NCI-H1417 treated with DMSO at 0.1 percent for 48 hours (cell line): ENCODE results near the gene HHAT.

Source experiments
- DNase-seq: peaks from one replicate; lab custom pipeline; 2025; lab: John Stamatoyannopoulos, UW

The HHAT gene

DNA sequence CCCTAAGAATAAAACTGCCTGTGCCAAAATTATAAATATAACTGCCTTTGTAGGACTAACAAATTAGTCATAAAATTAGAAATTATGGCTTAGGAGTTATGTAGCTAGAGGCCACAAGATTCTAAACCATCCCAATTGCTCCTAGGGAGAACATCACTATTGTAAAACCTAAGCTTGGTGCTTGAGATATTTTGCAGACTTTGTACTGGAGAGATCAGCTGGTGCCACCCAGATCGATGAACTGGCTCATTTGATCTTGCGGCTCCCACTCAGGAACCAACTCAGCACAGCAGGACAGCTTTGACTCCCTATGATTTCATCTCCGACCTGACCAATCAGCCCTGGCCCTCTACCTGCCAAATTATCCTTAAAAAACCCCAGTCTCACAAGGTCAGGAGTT, 30.6 kb downstream of the HHAT start:
- DNase-seq = no peak

- DNase-seq = no peak
These were observed 32.3 kb downstream of the HHAT start for GRCh38 chr1:210360852-210361477.

- no peak for DNase-seq
These were observed 33.0 kb downstream of the HHAT start for GRCh38 chr1:210361665-210362064.

- no peak for DNase-seq
These were observed 33.8 kb downstream of the HHAT start for GRCh38 chr1:210362526-210362925.

DNA sequence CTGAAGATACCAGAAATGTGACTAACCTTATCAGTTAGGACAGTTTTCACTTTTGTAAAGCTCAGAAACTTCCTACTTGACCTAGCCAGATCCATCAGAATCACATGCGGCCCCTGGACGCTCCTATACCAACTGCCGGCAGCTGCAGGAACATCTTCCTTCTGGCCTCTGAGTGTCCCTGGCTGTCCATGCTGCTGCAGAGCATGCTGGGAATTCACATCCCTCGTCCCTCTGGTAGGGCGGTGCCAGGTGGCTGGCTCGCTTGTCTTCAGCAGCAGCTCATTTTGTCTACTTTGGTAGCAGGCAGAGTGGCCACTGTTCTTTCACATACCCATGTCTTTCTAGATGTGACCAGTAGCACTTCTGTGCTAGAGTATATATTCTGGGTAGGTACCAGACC, 34.4 kb downstream of the HHAT start:
- no peak for DNase-seq

GRCh38 chr1:210364479-210364878, 35.8 kb downstream of the HHAT start:
- DNase-seq = no peak

DNA sequence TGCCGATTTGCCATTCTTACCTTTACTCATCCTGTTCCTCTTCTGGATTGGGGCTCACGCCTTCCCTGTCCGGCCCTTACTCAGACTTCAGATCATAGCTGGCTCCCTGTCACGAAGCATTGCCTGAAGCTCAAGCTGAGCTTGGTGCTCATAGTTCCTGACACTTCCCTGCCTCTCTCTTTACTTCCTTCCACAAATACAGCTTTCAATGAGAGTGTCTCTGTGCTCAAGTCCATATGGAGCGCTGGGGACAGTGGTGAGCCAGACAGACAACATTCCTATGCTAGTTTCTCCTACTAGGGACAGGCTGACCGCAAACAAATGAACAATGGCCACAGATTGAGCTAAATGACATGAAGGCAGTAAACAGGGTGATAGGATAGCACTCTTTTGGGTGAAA, 38.1 kb downstream of the HHAT start:
- no peak for DNase-seq

DNA sequence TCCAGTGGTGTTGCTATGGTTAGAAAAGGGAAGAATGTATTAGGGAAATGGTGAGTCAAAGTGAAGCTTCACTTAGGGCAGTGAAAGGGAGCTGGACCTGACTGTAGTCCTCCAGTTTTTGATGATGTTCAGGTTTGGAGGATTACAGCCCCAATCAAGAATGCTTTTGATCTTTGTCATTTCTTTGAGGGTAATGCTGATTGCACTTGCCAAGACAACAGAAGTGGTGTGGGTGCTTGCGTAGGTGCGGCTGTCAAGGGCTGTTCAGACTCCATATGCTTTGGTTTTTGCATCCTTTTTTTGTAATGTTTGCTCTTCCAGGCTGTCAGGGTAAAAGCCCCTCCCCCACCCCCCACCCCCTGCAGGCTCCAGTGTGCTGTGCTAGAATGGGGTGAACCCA, 38.9 kb downstream of the HHAT start:
- no peak for DNase-seq

DNA sequence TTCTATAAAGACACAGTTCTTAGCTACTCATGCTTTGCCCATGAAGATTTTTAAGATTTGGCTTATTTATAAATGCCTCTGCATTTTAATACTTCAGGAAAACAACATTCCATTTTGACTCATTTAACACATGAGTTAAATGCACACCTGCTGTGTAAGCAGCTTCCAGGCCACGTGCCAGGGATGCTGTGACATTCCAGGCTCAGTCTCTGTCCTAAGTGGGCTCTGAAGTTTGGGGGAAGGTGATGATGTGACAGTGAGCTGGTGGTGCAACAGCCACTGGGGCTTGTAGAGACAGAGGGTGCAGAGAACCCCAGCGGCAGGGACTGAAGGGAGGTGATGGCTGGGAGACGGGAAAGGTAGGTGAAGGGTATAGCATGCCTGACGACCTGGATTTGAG, 40.7 kb downstream of the HHAT start:
- no peak for DNase-seq

- no peak for DNase-seq
These were observed 43.2 kb downstream of the HHAT start for GRCh38 chr1:210371916-210372315.

DNA sequence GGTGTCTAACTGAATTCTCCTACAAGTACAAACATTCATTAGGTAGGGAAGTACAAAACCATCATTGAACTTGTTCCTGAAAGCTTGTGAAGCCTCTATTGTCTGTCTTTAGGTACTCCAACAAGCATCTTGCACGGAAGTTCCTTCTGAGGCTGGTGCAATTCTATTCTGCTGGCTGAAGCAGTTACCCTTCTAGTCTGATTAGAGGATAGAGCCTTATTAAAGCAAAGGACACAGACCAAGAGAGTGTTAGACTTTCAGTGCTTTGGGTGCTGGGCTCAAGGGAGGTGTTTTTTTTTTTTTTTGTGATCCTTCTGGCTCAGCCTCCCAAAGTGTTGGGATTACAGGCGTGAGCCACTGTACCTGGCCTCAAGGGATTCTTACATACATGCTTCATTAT, 43.8 kb downstream of the HHAT start:
- DNase-seq = no peak

GRCh38 chr1:210372931-210373627, 44.4 kb downstream of the HHAT start:
- DNase-seq = no peak

GRCh38 chr1:210373628-210373877, 44.9 kb downstream of the HHAT start:
- DNase-seq = no peak

DNA sequence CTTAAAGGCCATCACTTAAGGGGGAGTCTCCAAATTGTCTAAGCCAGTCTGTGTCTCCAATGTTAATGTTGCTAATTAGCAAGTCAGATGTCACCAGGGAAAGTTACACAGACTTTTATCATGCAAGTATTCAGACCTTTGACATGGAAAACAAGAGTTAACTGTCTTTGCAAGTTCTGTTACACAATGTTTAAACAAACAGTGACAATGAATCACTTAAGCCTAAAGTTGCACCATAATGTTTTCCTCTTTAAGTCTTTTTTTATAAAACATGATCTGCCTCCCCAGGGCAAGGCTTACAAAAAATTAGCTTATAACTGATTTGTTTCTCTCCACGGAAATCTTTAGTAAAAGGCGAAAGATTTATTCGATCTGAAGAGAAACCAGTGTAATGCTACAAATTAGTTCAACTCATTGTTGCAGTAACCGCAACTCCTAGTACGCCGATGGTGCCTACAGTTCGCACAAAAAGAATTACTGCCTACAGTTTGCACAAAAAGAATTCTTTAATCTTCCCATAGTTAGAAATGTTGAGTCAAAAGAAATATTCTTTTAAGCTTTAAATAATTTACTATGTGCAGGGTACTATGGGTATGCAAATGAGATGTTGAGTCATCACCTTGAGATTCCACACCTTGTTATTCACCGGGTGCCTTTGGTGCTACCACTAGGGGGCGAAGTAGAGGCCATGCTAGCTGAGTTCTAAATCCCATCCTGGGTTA, 45.3 kb downstream of the HHAT start:
- DNase-seq = no peak

DNA sequence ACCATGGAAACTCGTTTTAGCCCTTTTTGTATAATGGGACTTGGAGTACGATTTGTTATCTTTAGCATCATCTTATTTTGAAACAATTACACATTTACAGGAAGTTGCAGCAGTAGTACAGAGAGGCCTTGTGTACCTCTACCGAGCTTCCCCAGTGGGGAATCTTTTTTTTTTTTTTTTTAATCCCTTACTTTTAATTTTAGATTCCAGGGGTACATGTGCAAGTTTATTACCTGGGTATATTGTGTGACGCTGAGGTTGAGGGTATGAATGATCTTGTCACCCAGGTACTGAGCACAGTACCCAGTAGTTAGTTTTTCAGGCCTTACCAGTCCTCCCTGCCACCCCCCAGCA, 45.9 kb downstream of the HHAT start:
- no peak for DNase-seq

- no peak for DNase-seq
These were observed 48.2 kb downstream of the HHAT start for GRCh38 chr1:210376836-210377372.

- DNase-seq = no peak
These were observed 49.1 kb downstream of the HHAT start for GRCh38 chr1:210377731-210378333.

DNA sequence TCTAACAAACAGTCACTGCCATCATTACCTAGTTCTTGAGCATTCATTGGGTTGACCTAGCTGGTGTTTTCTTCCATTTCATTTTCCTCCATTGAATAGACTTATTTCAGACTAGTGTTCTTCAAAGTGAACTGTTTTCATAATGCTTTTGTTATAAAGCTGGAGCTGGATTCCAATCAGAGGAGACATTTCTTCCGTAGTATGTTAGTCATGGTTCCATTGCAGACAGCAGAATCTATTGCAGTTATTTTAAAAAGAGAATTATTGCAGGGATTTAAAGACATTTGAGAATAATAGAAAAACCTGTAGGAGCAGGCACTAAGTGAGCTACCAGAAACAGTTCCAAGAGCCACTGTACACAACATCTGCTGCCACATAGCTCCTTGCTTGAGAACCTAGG, 50.0 kb downstream of the HHAT start:
- DNase-seq = no peak

GRCh38 chr1:210381934-210382333, 53.2 kb downstream of the HHAT start:
- no peak for DNase-seq

GRCh38 chr1:210384625-210385024, 55.9 kb downstream of the HHAT start:
- no peak for DNase-seq

GRCh38 chr1:210385228-210385627, 56.5 kb downstream of the HHAT start:
- DNase-seq = no peak

DNA sequence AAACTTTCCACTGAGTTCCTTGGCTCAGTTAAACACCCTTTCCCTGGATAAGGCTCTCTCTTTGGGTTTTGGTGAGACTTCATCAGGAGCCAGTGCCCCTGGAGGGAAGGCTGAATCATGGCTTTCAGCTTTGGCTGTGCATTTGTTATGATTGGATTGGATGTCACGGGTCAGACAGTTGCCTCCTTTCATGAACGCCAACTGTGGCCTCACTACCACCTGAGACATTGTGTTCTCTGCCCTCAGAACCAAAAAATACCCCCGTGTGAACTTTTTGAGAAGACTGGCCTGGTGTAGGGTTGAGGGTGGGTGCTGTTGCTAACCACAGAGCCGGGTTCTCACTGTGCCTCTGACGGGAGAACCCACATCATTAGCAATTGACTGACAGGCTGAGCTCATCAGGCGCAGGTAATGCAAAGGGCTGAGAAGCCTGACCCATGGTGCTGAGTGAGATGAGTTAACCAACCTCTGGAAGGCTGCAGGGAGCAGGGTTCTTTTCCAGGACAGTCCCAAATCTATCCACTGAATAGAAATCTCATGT, 65.6 kb downstream of the HHAT start:
- DNase-seq = no peak

- DNase-seq = no peak
These were observed 67.8 kb downstream of the HHAT start for GRCh38 chr1:210396541-210396940.
